Liver (tissue), 3 donors: ENCODE measurements around the gene GFM2.

Experiments used
- ATF3 ChIP-seq: IDR thresholded peaks from 2 replicates; pipeline ENCODE4 v1.6.1; 2016; ENCODE audit warnings: antibody characterized with exemption
- EGR1 ChIP-seq, 2 donors: IDR thresholded peaks; 2 replicates each; pipeline ENCODE4 v1.6.1; 2016 to 2018; ENCODE audit warnings: antibody characterized with exemption in 2 of 2, low read depth in 2 of 2
- JUND ChIP-seq, 2 donors: IDR thresholded peaks; 2 replicates each; pipeline ENCODE4 v1.6.1; 2016; ENCODE audit warnings: antibody characterized with exemption in 2 of 2
- MAX ChIP-seq: IDR thresholded peaks from 2 replicates; pipeline ENCODE4 v1.6.1; 2016; ENCODE audit warnings: antibody characterized with exemption
- RAD21 ChIP-seq, 2 donors: IDR thresholded peaks; 2 replicates each; pipeline ENCODE4 v1.6.1; 2016; ENCODE audit warnings: antibody characterized with exemption in 2 of 2, mild to moderate bottlenecking in 2 of 2
- REST ChIP-seq: IDR thresholded peaks from 2 replicates; pipeline ENCODE4 v1.6.1; 2016; ENCODE audit warnings: antibody characterized with exemption, mild to moderate bottlenecking
- TAF1 ChIP-seq: conservative IDR thresholded peaks from 2 replicates; pipeline ENCODE4 v1.6.1; 2016; ENCODE audit warnings: antibody characterized with exemption, mild to moderate bottlenecking
- ZBTB33 ChIP-seq: IDR thresholded peaks from 2 replicates; pipeline ENCODE4 v1.6.1; 2016; ENCODE audit warnings: antibody characterized with exemption
- TF ChIP-seq, protein P1 (sequence below): fragments of 150-350 bp; IDR thresholded peaks from 2 replicates; pipeline ENCODE4 v1.5.1; 2017; ENCODE audit warnings: improper control_type of control experiment, low read depth, low read length; ENCODE audit not compliant: missing input control
- donor health status: healthy.
- donor health status: healthy.

DNA sequence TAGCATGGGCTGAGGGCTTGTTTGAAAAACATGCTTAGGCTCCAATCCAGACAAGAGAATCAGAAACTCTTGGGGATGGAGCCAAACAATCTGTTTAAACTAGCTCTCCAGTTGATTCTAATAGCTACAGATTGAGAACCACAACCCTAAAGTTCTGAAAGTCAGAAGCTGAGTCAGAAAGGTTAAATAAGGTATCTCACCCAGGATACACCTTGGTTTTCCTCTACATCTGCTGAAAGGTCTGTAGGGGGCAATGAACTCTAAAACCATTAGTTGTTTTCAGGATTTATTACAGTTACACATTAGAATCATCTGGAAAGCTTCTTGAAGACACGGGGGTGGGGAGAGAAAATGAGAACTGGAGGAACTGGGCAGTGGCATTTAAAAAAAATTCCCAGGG, 5.7 kb downstream of the GFM2 start:
- no peak for TF ChIP-seq TAF1
- TF ChIP-seq, protein P1, sequence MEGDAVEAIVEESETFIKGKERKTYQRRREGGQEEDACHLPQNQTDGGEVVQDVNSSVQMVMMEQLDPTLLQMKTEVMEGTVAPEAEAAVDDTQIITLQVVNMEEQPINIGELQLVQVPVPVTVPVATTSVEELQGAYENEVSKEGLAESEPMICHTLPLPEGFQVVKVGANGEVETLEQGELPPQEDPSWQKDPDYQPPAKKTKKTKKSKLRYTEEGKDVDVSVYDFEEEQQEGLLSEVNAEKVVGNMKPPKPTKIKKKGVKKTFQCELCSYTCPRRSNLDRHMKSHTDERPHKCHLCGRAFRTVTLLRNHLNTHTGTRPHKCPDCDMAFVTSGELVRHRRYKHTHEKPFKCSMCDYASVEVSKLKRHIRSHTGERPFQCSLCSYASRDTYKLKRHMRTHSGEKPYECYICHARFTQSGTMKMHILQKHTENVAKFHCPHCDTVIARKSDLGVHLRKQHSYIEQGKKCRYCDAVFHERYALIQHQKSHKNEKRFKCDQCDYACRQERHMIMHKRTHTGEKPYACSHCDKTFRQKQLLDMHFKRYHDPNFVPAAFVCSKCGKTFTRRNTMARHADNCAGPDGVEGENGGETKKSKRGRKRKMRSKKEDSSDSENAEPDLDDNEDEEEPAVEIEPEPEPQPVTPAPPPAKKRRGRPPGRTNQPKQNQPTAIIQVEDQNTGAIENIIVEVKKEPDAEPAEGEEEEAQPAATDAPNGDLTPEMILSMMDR, result no peak
- no peak for TF ChIP-seq REST
- no peak for TF ChIP-seq ZBTB33
- TF ChIP-seq ATF3, result no peak
- TF ChIP-seq MAX, result no peak
- no peak for TF ChIP-seq EGR1 (IDR thresholded peaks at IDR 0.05; ENCODE audit: low read depth in 2 of 2)
- no peak for TF ChIP-seq RAD21 (IDR thresholded peaks at IDR 0.05)
- no peak for TF ChIP-seq JUND (IDR thresholded peaks at IDR 0.05)
